Activated CD8-positive, alpha-beta memory T cell treated with anti-CD3 and anti-CD28 coated beads, Interleukin-2, amount 50 U/mL, for 1 hour (primary cell): ENCODE measurements around the gene CHTF18.

Source experiments
- DNase-seq: peaks from one replicate; pipeline ENCODE4 v3.0.0-alpha.2; 2020; ENCODE audit errors: extremely low read depth

Gene CHTF18

GRCh38 chr16:760545-761343 is 27.7 kb upstream of the CHTF18 start, which contains the start of gene MSLN:
Gene MSLN, plus strand, starts transcription at chr16:760734. Its CDS starts 1,947 bp downstream, at chr16:762681.
- DNase-seq: no peak

- DNase-seq: no peak
Measured at GRCh38 chr16:761625-762513, 26.6 kb upstream of the CHTF18 start.

GRCh38 chr16:762595-763268 is 25.7 kb upstream of the CHTF18 start:
- DNase-seq: no peak

GRCh38 chr16:763369-764183 is 24.8 kb upstream of the CHTF18 start:
- DNase-seq: no peak

GRCh38 chr16:764184-764750 is 24.2 kb upstream of the CHTF18 start:
- DNase-seq: no peak

- no peak for DNase-seq
Measured at GRCh38 chr16:764848-765487, 23.5 kb upstream of the CHTF18 start.

- DNase-seq: no peak
Measured at GRCh38 chr16:765488-765865, 22.9 kb upstream of the CHTF18 start.

- DNase-seq: no peak
Measured at GRCh38 chr16:766008-766819, 22.2 kb upstream of the CHTF18 start.

GRCh38 chr16:766820-767640 is 21.4 kb upstream of the CHTF18 start:
- no peak for DNase-seq

- DNase-seq: no peak
Measured at GRCh38 chr16:767743-768235, 20.6 kb upstream of the CHTF18 start.

- no peak for DNase-seq
Measured at GRCh38 chr16:768428-768827, 20.0 kb upstream of the CHTF18 start.

GRCh38 chr16:769184-769784 is 19.1 kb upstream of the CHTF18 start:
- no peak for DNase-seq

GRCh38 chr16:769934-770333 is 18.5 kb upstream of the CHTF18 start:
- no peak for DNase-seq

- no peak for DNase-seq
Measured at GRCh38 chr16:770411-770810, 18.0 kb upstream of the CHTF18 start.

- no peak for DNase-seq
Measured at GRCh38 chr16:772959-773358, 15.5 kb upstream of the CHTF18 start.

GRCh38 chr16:774086-775001 is 14.1 kb upstream of the CHTF18 start:
- no peak for DNase-seq

- DNase-seq: no peak
Measured at GRCh38 chr16:775236-775796, 13.1 kb upstream of the CHTF18 start.
